GM21390 (cell line): ENCODE measurements around the gene PCNX2.
"Not testable (repeated sequence)": the region's sequence is repeated elsewhere in the genome, so short reads cannot be mapped to it uniquely, and the experiment has no call there.

Experiments used
- ATAC-seq: cut with Tn5 transposase; IDR thresholded peaks from one replicate; pipeline ENCODE4 v1.9.1; 2021; ENCODE audit not compliant: unreplicated experiment

The PCNX2 gene

DNA sequence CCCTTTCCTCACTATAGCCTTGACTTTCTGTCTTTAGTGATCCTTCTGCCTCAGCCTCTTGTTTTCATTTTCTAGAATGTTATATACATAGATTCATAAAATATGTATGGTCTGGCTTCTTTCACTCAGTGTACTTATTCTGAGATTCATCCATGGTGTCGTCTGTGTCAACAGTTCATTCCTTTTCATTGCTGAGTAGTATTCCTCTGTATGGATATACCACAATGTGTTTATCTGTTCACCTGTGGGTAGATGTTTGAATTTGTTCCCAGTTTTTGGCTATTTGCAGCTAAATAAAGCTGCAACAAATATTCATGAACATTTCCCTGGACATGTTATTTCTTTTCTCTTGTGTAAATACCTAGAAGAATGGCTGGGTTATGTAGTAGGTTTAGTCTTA, 131.8 kb downstream of the PCNX2 start:
- ATAC-seq, result no peak

GRCh38 chr1:233158322-233158721, 137.2 kb downstream of the PCNX2 start:
- ATAC-seq, result no peak

DNA sequence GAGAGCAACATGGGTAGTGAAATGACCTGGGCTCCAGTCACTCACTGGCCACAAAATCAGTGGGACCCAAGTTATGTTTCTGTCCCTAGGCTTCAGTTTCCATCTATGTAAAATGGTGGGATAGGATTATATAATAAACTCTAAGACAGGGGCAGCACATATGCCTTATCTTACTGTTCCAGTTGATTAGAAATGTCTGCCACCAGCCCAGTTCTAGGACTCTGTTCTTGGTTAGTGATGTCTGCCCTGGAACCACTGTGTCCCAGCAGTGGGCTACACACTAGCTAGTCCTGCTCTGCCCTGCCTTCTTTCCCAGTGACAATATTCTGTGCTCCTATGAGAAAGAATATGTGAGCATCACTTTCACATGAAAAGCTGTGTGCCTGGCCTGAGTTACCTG, 138.3 kb downstream of the PCNX2 start:
- no peak for ATAC-seq

- no peak for ATAC-seq
Observed at GRCh38 chr1:233151861-233152260, 143.7 kb downstream of the PCNX2 start.

GRCh38 chr1:233144434-233144833, 151.1 kb downstream of the PCNX2 start:
- ATAC-seq, result no peak

GRCh38 chr1:233143241-233143640, 152.3 kb downstream of the PCNX2 start:
- no peak for ATAC-seq

- ATAC-seq, result no peak
Observed at GRCh38 chr1:233140974-233141373, 154.6 kb downstream of the PCNX2 start.

DNA sequence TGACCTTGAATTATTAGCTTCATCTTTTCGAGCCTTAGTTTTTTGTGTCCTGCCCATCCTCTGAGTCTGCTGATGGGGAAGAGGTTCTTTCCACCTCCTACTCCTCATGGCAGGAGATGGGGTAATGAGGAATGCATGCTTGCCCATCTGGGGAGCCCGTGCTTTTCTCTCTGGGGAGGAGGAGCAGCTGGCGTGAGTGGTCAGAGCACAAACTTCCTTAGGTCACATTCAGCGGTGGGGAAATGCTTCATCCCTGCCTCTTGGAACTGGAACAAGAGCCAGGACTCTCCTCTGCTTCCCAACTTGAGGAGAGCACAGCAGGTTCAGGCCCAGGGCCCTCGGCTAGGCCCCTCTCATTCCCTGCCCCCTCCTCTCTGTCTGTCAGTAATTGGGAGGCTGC, 155.0 kb downstream of the PCNX2 start:
- no peak for ATAC-seq

DNA sequence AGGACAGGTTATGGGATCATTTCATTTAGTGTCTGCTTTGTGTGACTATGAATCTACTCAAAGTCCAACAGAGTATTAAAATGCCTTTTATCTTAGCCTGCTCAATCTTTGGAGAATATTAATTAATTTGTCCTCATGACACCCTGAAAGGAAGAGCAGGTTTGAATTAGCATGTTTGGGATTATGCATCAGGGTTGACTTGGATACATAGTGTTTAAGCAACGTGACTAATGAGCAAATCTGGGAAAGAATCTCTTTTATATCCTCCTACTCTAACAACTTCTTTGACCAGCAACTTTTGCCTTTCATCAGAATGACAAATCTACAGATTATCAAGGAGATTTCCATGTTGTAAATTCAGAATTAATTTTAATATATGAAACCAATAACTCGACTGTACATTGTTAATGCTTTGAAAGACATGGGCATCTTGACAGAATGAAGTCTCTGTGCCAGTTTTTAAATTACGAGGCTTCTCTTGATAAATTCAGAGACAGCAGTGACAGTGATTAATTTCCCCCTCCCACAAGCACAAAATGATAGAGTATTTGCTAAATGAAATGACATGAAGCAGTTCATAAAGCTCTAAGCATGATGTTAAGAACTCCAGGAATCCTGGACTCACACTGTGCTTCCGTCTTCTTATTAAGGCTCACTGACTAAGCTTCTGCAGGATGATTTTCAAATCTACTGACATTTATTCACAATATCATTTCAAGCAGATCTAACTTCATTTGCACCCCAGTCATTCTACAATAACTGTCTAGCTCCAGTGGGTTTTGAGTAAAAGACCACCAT, 156.5 kb downstream of the PCNX2 start:
- ATAC-seq, result no peak

DNA sequence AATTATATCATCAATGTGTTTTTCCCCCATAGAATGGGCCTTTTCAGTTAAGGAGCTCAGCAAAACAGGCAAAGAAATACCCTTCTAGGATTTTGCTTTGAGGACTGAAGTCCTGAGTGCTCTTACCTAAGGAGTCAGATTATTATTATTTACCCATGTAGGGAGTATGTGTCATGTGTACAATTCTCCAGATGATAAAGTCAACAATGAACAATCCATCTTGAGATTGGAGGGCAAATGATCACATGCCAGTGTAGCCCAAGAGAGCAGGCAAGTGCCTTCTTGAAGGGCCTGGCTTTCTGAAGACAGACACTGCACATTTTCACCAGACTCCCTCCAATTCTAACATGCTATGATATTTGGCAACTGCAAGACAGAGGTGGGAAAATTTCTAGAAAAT, 159.7 kb downstream of the PCNX2 start:
- no peak for ATAC-seq

- ATAC-seq, result no peak
Observed at GRCh38 chr1:233132445-233132844, 163.1 kb downstream of the PCNX2 start.

DNA sequence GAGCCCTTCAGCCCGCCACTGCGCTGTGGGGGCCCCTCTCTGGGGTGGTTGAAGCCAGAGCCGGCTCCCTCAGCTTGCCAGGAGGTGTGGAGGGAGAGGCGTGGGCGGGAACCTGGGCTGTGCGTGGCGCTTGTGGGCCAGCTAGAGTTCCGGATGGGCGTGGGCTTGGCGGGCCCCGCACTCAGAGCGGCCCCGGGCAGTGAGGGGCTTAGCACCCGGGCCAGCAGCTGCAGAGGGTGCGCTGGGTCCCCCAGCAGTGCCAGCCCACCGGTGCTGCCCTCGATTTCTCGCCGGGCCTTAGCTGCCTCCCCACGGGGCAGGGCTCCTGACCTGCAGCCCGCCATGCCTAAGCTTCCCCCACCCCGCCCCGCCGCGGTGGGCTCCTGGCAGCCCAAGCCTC, 166.5 kb downstream of the PCNX2 start:
- not testable (repeated sequence) for ATAC-seq

GRCh38 chr1:233127157-233127556, 168.4 kb downstream of the PCNX2 start:
- ATAC-seq, result no peak

DNA sequence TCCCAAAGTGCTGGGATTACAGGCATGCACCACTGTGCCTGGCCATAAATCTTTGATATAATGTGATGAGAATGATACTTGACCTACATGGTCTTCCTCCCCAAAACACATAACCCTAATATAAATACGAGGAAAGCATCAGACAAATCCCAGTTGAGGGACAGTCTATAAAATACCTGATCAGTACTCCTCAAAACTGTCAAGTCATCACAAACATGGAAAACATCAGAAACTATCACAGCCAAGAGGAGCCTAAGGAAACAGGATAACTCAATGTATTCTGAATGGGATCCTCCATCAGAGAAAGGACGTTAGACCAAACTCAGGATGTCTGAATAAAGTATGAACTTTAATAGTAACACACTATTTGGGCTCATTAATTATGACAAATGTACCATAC, 172.7 kb downstream of the PCNX2 start:
- no peak for ATAC-seq

DNA sequence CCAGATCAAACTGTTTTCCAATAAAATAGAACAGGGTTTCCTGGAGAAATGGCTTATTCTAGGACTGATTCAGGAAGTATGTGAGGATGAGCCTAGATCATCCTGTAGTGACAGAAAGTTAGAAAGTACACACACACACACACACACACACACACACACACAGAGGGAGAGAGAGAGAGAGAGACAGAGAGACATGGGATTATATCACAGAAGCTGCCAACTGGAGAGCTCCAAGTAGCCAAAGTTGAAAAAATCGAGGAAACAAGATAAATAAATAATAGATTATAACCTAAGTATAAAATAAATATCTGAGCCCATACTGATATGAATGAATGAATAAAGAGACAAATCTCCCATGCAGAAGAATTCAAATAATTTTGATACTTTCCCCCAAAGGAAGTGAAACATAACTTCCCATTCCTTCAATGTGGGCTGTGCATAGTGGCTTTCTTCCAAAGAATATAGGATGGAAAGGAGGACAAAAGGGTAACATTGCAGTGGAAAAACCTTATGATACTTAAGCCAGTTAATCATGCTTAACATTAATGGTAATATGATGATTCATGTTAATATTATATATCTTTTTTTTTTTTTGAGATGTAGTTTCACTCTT, 173.5 kb downstream of the PCNX2 start:
- ATAC-seq, result no peak

DNA sequence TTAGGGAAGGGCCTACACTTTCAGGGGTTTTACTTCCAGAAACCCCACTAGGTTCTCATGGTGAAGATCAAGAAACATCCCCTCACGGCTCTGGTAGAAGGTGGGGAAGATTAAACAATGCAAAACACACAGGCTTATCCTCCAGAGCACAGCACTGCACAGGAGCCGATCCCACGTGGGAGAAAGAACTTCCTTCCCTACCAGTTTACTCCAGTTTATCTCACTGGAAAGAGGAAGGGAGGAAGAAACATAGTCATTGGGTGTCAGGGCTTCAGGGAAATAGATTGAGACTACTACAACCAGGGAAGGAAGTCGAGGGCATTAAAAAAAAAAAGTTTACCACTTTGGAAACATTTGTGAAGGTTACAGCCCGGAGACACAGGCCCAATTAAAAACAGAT, 180.7 kb downstream of the PCNX2 start:
- ATAC-seq, result no peak

- ATAC-seq, result no peak
Observed at GRCh38 chr1:233114159-233114558, 181.4 kb downstream of the PCNX2 start.

- peak; percentile 66 for ATAC-seq
Observed at GRCh38 chr1:233113009-233113879, 182.3 kb downstream of the PCNX2 start.

- no peak for ATAC-seq
Observed at GRCh38 chr1:233112186-233113008, 183.1 kb downstream of the PCNX2 start.

DNA sequence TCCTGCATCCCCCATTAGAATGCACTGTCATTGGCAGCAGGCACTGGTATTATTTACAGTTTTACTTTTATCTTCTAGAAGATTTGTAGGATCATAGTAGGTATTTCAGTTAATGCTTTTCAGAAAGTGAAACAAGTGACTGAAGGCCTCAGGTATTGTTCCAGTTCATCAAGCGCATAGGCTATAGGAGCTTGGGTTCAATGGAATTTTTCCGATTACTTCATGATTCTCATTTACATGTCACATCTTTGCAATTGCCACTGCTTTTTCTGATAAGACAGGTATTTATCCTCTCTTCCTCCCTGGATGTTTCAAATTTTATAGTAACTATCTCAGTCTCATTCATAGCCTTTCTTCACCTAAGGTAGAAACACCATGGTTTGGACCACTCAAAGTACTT, 183.8 kb downstream of the PCNX2 start:
- ATAC-seq, result no peak

- ATAC-seq, result no peak
Observed at GRCh38 chr1:233109096-233109495, 186.4 kb downstream of the PCNX2 start.
